GM12801 (cell line): ENCODE data around the gene ZNF532.

Source experiments
- CTCF ChIP-seq: IDR thresholded peaks from one replicate; pipeline ENCODE4 v1.5.1; 2011; ENCODE audit warnings: control low read depth; ENCODE audit not compliant: insufficient read length; ENCODE audit errors: extremely low read depth

Gene ZNF532, protein sequence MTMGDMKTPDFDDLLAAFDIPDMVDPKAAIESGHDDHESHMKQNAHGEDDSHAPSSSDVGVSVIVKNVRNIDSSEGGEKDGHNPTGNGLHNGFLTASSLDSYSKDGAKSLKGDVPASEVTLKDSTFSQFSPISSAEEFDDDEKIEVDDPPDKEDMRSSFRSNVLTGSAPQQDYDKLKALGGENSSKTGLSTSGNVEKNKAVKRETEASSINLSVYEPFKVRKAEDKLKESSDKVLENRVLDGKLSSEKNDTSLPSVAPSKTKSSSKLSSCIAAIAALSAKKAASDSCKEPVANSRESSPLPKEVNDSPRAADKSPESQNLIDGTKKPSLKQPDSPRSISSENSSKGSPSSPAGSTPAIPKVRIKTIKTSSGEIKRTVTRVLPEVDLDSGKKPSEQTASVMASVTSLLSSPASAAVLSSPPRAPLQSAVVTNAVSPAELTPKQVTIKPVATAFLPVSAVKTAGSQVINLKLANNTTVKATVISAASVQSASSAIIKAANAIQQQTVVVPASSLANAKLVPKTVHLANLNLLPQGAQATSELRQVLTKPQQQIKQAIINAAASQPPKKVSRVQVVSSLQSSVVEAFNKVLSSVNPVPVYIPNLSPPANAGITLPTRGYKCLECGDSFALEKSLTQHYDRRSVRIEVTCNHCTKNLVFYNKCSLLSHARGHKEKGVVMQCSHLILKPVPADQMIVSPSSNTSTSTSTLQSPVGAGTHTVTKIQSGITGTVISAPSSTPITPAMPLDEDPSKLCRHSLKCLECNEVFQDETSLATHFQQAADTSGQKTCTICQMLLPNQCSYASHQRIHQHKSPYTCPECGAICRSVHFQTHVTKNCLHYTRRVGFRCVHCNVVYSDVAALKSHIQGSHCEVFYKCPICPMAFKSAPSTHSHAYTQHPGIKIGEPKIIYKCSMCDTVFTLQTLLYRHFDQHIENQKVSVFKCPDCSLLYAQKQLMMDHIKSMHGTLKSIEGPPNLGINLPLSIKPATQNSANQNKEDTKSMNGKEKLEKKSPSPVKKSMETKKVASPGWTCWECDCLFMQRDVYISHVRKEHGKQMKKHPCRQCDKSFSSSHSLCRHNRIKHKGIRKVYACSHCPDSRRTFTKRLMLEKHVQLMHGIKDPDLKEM (N-terminal part only)

DNA sequence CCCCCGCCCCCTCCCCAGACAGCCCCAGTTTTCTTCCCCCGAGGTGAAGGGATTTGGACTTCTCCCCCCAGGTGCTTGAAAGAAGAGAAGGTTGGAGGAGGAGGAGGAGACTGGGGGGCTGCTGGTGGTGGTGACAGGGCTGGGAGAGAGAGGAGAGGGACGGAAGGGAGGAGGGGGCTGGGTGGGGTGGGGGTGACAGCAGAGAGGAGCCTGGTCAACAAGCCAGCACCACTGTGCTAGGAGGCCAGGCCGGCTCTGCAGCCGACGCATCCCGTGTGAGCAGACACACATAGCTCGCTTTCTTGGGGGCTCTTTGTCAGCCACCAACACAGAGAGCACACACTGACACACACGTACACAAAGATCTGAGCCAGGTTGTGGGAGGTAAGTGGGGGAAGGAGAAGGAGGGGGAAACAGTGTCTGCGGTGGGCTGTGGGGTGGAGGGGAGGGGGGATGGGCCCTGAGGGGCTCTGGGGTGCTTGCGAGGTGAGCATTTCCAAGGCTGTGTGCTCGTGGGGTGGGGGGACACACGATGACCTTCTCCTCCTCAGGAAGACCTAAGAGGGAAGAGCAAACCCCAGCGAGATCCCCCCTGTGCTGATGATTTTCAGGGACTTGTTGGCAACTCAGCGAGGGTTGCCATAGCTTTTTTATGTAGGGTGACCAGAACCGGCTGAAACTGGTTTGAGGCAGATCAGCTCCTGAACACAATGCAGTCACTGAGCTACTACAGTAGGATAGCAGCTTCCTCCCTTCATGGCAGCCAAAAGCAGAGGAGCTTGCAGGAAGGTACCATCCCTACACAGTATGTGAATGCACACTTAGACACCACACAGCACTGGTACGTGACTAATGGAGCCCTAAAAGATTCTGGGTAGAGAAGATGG, at the start of gene ZNF532:
ZNF532 (plus strand) TSS at position 732 of the 887 bp plus-strand sequence. CDS start 53,411 bp downstream, outside the sequence.
- no peak for TF ChIP-seq CTCF

DNA sequence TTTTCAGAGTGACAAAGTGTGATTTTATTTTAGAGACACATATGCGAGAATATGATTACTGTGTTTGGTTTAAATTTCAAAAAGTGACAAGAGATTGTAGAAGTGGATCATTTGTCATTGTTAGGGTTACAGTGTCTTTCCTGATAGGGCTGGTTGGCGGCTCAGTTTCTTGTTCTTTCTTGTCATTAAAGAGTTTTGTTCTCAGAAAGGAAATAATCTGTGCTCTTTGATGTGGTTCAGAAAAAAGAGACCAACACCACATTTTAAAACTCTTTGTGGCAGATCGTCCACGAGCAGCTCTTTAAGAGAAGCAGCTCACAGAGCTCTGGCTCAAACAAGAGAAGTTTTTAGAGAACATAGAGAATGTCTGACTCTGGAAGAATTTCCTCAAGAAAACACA, 45.6 kb upstream of the ZNF532 start:
- TF ChIP-seq CTCF, result no peak

GRCh38 chr18:58820251-58820650, 44.4 kb upstream of the ZNF532 start:
- no peak for TF ChIP-seq CTCF

DNA sequence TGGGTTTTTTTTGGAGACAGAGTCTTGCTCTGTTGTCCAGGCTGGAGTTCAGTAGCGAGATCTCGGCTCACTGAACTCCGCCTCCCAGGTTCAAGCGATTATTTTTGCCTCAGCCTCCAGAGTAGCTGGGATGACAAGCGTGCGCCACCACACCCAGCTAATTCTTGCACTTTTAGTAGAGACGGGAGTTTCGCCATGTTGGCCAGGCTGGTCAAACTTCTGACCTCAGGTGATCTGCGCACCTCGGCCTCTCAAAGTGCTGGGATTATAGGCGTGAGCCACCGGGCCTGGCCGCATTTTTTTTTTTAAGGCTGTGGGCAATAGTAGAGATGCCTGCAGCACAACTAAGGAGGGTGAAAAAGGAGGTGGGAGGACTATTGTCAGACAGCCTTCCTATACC, 41.7 kb upstream of the ZNF532 start:
- TF ChIP-seq CTCF, result no peak

- TF ChIP-seq CTCF, result no peak
These were observed 41.3 kb upstream of the ZNF532 start for GRCh38 chr18:58823412-58823811.

DNA sequence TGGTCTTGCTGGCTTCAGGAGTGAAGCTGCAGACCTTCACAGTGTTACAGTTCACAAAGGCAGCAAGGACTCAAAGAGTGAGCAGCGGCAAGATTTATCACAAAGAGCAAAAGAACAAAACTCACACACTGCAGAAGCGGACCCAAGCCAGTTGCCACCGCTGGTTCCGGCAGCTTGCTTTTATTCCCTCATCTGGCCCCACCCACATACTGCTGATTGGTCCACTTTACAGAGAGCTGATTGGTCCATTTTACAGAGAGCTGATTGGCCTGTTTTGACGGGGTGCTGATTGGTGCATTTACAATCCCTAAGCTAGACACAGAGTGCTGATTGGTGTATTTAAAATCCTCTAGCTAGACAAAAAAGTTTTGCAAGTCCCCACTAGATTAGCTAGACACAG, 37.2 kb upstream of the ZNF532 start:
- no peak for TF ChIP-seq CTCF

- no peak for TF ChIP-seq CTCF
These were observed 36.8 kb upstream of the ZNF532 start for GRCh38 chr18:58827886-58828285.
